GM19351 (cell line): ENCODE results near the gene PPP4R3C.
"Not testable (repeated sequence)": the region's sequence is repeated elsewhere in the genome, so short reads cannot be mapped to it uniquely, and the experiment has no call there.

Experiments
- ATAC-seq: cut with Tn5 transposase; IDR thresholded peaks from one replicate; pipeline ENCODE4 v1.9.1; 2021; ENCODE audit warnings: mild to moderate bottlenecking, moderate library complexity; ENCODE audit not compliant: unreplicated experiment

The PPP4R3C gene

DNA sequence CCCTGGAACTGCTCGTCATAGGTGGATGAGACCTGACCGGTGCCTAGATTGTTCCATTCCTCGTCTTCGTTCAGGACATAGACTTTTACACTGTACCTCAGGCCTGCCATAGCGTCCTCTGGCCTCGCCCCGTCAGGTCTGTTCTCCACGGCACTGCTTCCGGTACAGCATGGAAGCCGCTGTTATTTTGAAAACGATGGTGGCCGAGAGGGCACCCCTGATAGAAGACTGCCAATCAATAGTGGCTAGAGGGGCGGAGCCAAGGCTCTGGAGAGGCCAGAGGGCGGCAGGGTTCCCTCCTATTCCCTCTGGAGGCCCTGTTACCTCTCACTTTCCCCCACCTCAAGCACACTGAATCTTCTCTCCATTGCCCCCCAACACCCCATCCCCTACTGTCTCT lies at the start of gene PPP4R3C:
PPP4R3C (minus strand) TSS at position 155 of the 400 bp plus-strand sequence; CDS start at position 110, 45 bp downstream.
- ATAC-seq = no peak

GRCh38 chrX:27491397-27491796 lies 28.3 kb upstream of the PPP4R3C start:
- no peak for ATAC-seq

DNA sequence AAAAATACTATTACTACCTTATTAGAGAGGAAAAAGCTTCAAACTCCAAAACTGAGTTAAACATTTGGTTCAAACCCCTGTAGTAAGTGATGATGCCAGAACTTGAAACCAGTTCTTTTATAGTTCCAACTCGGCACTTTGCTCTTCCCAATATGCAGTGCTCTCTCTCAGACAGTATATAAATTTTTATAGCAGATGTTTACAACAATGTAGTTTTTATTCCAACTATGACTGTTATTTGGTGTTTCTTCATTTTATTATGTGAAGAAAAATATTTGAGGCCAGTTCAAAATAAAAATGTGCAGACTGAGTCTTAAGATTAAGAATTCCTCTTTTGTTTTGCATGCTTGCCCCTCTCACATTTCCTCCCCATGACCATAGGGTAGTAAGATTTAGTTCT lies 2.9 kb upstream of the PPP4R3C start:
- ATAC-seq = no peak

DNA sequence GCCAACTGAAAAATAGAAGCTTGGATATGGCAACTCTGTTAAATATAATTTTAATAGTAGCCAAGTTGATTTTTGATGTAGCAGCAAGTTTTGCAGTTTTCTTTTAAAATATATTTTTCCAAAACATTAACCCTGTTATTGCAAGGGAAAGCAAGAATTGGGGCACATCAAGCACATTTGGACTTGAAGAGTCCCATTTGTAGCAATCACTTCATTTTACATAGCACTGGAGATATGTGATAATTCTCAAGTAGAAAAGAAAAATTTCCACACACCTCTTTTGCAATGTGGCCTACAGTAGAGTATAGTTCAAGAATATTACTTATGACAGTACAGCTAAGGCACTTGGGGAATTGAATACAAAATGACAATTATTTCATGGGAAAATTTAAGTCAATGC lies 1.9 kb upstream of the PPP4R3C start:
- no peak for ATAC-seq

DNA sequence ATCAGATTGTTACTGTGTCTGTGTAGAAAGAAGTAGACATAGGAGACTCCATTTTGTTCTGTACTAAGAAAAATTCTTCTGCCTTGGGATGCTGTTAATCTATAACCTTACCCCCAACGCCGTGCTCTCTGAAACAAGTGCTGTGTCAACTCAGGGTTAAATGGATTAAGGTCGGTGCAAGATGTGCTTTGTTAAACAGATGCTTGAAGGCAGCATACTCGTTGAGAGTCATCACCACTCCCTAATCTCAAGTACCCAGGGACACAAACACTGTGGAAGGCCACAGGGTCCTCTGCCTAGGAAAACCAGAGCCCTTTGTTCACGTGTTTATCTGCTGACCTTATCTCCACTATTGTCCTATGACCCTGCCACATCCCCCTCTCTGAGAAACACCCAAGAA lies 4.0 kb downstream of the PPP4R3C start:
- ATAC-seq = not testable (repeated sequence)

DNA sequence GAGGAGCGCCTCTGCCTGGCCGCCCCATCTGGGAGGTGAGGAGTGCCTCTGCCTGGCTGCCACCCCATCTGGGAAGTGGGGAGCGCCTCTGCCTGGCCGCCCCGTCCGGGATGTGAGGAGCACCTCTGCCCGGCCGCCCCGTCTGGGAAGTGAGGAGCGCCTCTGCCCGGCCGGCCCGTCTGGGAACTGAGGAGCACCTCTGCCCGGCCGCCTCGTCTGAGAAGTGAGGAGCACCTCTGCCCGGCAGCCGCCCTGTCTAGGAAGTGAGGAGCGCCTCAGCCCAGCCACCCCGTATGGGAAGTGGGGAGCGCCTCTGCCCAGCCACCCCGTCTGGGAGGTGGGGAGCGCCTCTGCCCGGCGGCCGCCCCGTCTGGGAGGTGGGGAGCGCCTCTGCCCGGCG lies 4.6 kb downstream of the PPP4R3C start:
- ATAC-seq = not testable (repeated sequence)

DNA sequence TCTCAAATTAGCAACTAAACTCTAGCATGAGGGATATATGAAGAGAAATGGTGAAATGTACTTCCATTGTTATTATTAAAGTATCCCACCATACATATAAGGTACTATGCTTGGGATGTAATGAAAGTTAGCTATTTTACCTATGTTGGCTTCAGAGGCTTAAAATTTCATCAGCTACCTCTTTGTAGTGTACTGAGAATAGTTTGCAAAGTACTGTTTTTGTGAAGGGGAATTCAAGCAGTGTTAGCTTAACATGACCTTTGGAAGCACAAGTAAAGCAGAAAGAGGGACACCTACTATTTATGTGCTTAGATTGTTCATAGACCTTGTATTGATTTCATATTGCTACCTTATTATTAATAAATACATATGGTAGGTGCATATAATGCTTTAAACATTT lies 11.8 kb downstream of the PPP4R3C start:
- no peak for ATAC-seq

DNA sequence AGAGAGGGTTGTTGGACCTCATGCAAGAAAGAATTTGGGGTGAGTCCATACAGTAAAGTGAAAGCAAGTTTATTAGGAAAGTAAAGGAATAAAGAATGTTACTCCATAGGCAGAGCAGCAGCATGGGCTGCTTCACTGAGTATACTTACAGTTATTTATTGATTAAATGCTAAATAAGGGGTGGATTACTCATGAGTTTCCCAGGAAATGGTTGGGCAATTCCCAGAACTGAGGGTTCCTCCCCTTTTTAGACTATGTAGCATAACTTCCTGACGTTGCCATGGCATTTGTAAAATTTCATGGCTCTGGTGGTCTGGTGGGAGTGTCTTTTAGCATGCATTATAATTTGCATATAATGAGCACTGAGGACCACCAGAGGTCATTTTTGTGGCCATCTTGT lies 16.7 kb downstream of the PPP4R3C start:
- no peak for ATAC-seq

DNA sequence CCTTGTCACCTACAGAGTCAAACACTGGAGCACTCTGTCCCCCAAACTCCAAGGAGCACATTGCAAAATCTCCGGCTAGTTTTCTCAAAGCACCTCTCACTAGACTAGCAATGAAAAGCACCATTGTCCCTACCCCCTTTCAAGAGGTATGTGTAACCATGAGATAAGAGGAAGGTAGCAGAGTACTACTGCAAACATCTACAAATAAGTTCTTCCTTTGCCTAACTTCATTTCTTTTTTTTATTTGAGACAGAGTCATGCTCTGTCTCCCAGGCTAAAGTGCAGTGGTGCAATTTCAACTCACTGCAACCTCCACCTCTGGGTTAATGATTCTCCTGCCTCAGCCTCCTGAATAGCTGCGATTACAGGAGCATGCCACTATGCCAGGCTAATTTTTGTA lies 17.7 kb downstream of the PPP4R3C start:
- no peak for ATAC-seq

DNA sequence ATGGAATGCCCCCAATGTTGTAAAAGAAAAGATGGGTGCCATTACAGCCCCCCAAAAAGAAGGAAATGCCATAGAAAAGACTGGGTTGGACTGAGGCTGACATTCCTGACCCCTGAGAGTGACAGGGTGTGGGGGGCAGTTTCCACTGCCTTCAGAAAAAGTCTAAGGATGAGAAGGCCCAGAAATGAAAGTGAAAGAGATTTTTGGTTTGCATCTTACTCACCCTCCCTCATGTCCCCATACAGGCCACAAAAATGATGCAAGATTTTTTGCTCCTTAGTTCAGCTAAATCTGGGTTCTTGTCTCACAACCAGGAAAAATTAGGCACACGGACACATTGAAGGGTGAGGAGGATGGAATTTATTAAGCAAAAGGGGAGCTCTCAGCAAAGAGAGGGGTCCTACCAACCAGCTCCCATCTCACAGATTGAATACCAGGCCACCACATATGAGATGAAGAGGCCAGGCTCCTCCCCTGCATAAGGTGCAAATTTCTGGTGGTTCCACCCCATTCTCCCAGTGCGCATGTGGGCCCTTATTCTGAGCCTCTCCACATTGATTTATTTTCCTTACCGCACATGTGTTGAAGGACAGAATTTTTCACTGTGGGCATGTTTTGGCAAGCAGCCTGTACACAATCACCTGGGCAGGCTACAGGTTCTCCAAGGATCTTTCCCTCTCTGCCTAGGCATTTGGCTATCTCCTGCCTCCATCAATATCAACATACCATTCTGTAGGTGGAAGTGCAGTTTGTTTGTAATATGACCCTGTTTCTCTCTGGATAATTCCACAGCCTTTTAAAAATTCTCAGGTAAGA lies 18.8 kb downstream of the PPP4R3C start:
- ATAC-seq = peak; percentile 80

DNA sequence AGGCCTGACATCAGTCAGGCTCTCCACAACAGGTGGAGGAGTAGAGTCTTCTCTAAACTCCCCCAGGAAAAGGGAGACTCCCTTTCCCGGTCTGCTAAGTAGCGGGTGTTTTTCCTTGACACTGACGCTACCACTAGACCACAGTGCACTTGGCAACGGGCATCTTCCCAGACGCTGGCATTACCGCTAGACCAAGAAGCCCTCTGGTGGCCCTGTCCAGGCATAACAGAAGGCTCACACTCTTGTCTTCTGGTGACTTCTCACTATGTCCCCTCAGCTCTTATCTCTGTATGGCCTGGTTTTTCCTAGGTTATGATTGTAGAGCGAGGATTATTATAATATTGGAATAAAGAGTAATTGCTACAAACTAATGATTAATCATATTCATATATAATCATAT lies 20.7 kb downstream of the PPP4R3C start:
- ATAC-seq = not testable (repeated sequence)

DNA sequence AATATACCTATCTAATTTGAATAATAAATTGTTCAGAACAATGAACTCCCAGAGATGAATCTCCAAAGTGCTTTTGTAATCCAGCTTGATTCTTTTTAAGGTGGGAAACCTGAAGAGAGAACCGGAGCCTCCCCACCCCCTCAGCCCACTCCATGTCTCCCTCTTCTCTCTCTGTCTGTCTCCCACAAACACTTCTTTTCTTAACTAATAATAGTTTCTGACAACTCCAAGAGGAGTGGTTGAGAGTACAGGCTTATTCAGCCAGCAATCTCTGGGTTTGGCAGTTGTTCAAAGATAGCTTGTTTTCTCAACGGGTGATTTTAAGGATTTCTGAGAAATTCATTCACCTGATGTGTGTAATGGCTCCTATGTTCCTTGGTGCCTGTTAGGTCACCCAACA lies 23.4 kb downstream of the PPP4R3C start:
- no peak for ATAC-seq

- ATAC-seq = no peak
These were observed 24.2 kb downstream of the PPP4R3C start for GRCh38 chrX:27438937-27439336.

DNA sequence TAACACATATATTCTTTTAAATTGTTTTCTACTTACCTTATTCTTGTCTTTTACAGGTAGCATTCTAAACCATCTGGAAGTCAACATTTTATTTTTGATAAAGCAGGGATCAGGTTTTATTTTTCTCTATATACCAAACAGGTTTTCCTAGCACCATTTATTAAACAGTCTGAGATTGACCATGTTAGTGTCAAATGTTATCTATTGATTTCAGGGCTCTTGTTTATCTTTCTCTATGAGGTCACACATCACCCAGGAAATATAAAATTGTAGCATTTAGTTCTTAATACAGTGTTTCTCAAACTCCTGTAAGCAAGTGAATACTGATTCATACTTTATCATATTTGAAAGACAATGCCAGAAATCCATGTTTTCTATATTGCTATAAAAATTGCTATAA lies 28.1 kb downstream of the PPP4R3C start:
- ATAC-seq = no peak
